ENCODE measurements around the gene DCAKD.

GRCh38 chr17:45013021-45013997, 38.1 kb downstream of the DCAKD start:
- no peak for TF ChIP-seq POLR2A (IDR thresholded peaks at IDR 0.05)
- TF ChIP-seq, protein P1, sequence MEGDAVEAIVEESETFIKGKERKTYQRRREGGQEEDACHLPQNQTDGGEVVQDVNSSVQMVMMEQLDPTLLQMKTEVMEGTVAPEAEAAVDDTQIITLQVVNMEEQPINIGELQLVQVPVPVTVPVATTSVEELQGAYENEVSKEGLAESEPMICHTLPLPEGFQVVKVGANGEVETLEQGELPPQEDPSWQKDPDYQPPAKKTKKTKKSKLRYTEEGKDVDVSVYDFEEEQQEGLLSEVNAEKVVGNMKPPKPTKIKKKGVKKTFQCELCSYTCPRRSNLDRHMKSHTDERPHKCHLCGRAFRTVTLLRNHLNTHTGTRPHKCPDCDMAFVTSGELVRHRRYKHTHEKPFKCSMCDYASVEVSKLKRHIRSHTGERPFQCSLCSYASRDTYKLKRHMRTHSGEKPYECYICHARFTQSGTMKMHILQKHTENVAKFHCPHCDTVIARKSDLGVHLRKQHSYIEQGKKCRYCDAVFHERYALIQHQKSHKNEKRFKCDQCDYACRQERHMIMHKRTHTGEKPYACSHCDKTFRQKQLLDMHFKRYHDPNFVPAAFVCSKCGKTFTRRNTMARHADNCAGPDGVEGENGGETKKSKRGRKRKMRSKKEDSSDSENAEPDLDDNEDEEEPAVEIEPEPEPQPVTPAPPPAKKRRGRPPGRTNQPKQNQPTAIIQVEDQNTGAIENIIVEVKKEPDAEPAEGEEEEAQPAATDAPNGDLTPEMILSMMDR (IDR thresholded peaks at IDR 0.05) = no peak
